GM18508 (cell line): ENCODE data around the gene EDEM1.
"Not testable (repeated sequence)": the region's sequence is repeated elsewhere in the genome, so short reads cannot be mapped to it uniquely, and the experiment has no call there.

ENCODE experiments used
- ATAC-seq: cut with Tn5 transposase; IDR thresholded peaks from one replicate; pipeline ENCODE4 v1.9.1; 2021; ENCODE audit warnings: moderate number of reproducible peaks; ENCODE audit not compliant: insufficient read depth, unreplicated experiment

Gene EDEM1

DNA sequence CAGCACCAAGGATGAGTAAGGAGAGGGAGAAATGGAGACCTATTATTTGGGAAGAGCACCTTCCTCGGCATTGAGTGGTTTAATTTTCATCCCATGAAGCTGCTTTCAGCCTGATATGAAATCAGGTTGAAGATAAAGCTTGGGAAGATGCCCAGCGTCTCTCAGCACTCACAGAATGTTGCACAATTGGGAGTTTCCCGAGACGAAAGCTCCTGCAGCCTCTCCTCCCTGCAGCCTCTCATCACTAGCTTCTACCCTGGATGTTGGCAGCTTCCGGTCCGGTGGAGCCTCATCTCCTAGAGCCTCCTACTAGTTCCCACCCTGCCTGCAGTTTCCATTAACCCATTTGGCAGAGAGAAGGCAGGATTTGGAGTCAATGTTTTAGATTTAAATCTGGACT is 40.3 kb downstream of the EDEM1 start:
- no peak for ATAC-seq

- ATAC-seq, result no peak
Measured at GRCh38 chr3:5229414-5229813, 41.9 kb downstream of the EDEM1 start.

DNA sequence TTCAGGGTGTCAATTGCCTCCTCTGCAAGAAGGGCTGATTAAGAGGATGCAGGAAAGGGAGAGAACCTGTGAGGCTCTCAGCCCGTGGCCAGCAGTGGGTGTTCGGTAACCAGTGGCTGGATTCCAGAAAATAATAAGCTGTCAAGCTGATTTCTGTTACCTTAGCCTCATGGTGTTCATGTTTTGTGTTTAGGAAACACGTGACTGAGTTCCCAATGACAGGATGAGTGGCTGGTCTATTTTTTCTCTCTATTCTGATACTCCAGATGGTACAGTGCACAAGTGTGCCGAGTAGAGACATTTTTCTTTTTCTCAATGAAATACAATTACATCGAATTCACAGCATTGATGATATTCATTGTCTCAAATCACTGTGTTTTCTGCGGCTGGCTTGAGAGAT is 43.6 kb downstream of the EDEM1 start:
- ATAC-seq, result no peak

DNA sequence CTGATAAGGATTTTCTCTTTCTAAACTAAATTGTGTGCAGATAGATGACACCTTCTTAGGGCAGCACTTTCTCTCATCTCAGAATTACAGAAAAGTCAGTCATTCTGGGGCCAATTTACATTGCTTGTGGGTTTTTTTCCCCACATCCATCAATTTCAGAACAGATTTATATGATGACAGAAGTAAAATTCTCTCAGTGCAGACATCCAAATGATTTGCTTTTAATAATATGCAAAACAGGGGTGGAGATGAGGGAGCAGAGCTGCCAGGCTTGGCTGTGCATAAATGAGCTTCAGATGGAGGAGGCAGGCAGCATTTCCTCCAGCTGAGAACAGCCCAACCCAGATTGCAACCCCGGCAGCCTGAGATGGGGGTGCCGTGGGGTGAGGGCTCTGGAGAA is 44.0 kb downstream of the EDEM1 start:
- no peak for ATAC-seq

- ATAC-seq, result no peak
Measured at GRCh38 chr3:5232570-5232969, 45.1 kb downstream of the EDEM1 start.

DNA sequence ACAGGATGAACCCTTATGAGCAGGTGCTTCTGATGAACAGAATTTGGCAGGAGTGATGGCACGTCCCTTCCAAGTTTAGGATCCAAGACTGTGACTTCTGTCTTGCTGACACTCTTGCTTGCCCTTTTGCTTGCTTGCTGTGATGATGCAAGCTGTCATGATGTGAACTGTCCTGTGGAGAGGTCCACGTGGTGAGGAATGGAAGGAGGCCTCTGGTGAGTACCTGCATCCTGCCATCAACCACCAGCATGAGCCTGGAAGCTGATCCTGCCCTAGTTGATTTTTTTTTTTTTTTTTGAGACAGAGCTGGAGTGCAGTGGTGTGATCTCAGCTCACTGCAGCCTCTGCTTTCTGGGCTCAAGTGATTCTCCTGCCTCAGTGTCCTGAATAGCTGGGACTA is 45.5 kb downstream of the EDEM1 start:
- no peak for ATAC-seq

GRCh38 chr3:5235655-5236054 is 48.1 kb downstream of the EDEM1 start:
- ATAC-seq, result no peak

- no peak for ATAC-seq
Measured at GRCh38 chr3:5238545-5238944, 51.0 kb downstream of the EDEM1 start.

DNA sequence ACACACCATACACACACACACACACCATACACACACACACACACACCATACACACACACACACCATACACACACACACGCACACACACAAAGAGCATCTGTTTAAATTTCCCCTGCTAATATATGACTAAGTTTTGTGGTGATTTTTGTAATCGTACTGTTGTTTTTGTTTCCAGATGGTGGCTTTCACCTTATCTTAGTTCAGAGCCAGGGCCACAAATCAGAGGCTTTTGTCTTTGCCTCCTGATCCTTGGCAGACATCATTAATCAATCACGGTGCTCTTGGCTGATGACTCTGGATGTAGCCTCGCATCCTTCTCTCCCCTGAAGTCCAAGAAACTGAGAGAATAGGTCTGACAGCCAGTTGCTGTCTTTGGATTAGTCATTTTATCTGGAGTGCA is 52.1 kb downstream of the EDEM1 start:
- ATAC-seq, result no peak

DNA sequence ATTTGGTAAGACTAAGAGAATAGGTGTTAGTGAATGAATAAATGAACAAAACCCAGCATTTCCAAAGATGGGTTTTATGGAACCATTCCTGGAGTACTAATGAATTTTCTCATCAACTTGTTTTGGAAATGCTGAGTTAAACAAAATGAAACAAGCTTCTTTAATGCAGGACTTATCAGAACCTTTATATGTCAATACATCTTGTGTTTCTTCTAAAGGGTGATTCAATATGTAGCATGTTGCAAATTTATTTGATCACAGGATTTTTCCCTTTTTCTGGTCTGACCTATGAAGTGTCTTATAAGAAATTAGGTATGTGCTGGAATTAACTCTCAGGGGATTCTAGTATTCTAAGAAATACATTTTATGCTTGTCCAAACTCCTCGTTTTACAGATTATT is 53.2 kb downstream of the EDEM1 start:
- no peak for ATAC-seq

- ATAC-seq, result not testable (repeated sequence)
Measured at GRCh38 chr3:5242785-5243184, 55.3 kb downstream of the EDEM1 start.

DNA sequence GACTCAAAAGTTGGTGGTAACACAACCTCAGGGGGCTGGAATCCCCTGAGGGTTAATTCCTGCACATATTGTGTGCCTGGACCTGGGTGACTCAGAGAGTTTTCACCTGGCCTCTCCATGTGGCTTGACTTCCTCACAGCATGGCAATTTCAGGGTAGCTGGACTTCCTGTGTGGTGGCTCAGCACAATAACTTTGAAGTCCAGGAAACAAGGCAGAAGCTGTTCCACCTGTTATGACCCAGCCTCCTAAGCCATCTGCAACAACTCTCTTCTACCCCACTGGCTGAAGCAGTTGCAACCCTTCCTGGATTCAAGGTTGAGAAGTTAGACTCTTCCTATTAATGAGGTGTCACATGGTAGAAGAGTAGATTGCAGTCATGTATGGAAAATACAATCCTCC is 58.4 kb downstream of the EDEM1 start:
- no peak for ATAC-seq

DNA sequence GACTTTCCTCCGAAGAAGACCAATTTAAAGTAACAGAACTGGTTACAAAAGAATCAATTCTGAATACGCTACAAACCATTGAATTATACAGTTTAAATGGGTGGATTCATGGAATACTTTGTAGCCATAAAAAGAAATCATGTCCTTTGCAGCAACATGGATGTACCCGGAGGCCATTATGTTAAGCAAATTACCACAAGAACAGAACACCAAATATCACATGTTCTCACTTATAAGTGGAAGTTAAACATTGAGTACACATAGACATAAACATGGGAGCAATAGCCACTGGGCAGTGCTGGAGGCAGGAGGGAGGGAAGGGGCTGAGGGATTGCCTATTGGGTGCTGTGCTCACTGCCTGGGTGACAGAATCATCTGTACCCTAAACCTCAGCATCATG is 61.3 kb downstream of the EDEM1 start:
- ATAC-seq, result no peak

- no peak for ATAC-seq
Measured at GRCh38 chr3:5250467-5251195, 63.1 kb downstream of the EDEM1 start.

GRCh38 chr3:5251196-5251583 is 63.7 kb downstream of the EDEM1 start:
- no peak for ATAC-seq

GRCh38 chr3:5252131-5252530 is 64.6 kb downstream of the EDEM1 start:
- ATAC-seq, result no peak

DNA sequence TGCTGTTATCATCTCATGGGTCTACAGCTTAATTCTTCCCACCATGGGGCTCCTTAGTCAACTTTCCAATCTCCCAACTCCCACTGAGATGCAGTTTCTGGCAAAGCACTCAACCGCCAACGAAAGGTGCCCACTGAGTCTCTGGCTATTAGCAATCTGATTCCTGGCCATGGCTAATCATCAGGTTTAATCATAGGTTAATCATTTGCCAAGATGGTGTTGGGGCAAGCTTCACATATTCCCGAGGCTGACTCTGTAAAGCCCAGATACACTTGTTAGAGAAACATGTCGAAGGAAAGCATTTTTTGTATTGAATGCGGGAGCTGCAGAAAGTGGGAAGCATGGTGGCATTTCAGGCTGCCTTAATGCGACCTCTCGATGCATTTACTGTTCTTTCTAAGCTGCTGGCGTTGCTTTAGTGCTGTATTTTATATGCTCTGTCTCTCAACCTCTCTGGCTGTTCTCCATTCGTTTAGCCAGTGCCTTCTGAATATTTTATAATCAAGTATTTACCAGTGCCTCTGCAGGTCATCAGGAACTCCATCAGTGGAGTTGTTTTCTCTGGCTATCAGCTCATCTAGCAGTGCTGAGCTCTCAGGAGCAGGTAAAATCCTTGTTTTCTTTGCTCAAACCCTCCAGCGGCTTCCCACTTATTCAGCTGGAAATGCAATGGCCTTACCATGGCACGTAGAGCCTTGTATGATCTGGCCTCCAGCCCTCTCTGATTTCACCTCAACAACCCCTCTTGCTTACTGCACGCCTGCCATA is 67.0 kb downstream of the EDEM1 start:
- no peak for ATAC-seq

DNA sequence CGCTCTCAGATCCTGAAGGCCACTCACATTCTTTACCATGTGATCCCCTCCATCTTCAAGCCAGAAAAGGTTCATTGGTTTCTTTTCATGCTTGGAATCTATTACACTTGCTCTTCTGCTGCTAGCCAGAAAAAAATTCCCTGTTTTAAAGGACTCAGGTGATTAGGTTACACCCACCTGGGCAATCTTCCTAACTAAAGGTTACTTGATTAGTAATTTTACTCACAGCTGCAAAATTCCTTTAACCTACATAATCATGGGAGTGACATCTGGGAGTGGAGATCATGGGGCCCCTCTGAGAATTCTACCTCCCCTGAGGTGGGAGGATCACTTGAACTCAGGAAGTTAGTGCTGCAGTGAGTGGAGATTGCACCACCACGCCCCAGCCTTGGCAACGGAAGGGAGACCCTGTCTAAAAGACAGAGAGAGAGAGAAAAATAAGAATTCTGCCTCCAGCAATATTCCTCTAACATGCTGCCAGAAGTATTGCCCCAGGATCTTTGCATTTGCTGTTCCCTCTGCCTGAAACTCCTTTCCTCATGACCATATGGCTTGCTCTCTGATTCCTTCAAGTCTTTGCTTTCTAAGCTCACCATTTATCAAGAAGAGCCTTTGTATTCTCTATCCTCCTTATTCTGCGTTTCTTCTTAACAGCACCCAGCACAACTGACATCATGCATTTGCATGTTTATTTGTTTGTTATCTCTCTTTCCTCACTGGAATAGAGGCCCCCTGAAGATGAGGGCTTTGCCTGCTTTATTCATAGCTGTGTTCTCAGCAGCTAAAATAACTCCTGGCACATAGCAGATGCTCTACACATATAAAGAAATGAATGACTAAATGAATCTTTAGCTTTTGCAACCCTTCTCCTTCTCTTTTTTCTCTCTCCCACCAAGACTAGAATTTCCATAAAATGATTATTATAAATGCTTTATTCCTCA is 68.2 kb downstream of the EDEM1 start:
- no peak for ATAC-seq

DNA sequence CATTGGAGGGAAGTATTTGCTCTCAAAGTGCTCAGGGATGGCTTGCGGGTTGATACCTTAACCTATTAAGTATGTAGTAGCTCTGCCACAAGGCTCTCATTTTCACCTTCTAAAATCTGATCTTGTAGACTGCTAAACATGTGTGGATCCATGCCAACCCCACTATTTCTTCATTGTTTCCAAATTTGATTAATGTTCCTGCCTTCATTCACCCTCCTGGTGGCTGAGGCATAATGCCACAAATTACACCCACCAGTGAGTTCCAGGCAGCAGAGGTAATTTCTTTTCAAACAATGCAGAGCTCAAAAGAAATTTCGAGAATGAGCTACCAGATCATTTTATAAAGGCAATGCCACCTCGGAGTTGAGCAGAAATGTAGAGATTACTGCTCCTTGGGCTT is 71.0 kb downstream of the EDEM1 start:
- ATAC-seq, result no peak

GRCh38 chr3:5260992-5261501 is 73.5 kb downstream of the EDEM1 start:
- ATAC-seq, result no peak

DNA sequence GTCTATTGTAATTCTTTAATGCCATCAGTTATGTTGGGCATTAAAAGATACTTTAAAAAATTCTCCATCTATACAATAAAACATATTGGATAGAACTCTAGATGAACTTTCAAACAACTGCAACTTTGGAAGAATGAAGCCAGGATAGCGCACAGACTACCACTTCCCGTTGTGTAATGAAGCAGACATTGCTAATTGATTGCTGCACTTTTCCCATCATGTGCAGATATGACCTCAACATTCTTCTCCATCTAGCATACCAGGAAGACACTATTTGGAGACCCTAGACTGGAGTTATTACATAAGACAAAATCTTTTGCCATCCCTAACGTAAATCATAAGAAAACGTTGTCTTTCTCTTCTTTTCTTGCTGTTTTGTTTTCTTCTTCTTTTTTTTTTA is 75.0 kb downstream of the EDEM1 start:
- no peak for ATAC-seq
